H9 (cell line): Measurements from ENCODE around the gene SOX18. TPM values are rescaled to one million over a fixed set of nuclear protein-coding genes. Genes with fewer than 3 reads are reported as not detected.

Experiments used
- DNase-seq: peaks from one replicate; pipeline ENCODE4 v3.0.0-alpha.2; 2017
- H2AFZ ChIP-seq: one replicate; pipeline ENCODE4 v1.6.1; 2013; ENCODE audit warnings: mild to moderate bottlenecking, low read length, control low read depth, moderate library complexity
- H2AK5ac ChIP-seq: 2 replicates; pipeline ENCODE4 v1.6.1; 2013; ENCODE audit warnings: low read length, control low read depth, mixed read lengths; ENCODE audit not compliant: insufficient read length
- H2BK120ac ChIP-seq: one replicate; pipeline ENCODE4 v1.6.1; 2013; ENCODE audit warnings: low read depth, mild to moderate bottlenecking, low read length, control low read depth, inconsistent platforms; ENCODE audit not compliant: poor library complexity, severe bottlenecking
- H2BK12ac ChIP-seq: 2 replicates; pipeline ENCODE4 v1.6.1; 2013; ENCODE audit warnings: low read length, control low read depth, mixed read lengths, low read depth; ENCODE audit not compliant: insufficient read length
- H2BK15ac ChIP-seq: 2 replicates; pipeline ENCODE4 v1.6.1; 2013; ENCODE audit warnings: low read depth, low read length, control low read depth
- H2BK20ac ChIP-seq: one replicate; pipeline ENCODE4 v1.6.1; 2013; ENCODE audit warnings: low read depth, mild to moderate bottlenecking, low read length, control low read depth, inconsistent platforms; ENCODE audit not compliant: poor library complexity, severe bottlenecking
- H2BK5ac ChIP-seq: 2 replicates; pipeline ENCODE4 v1.6.1; 2013; ENCODE audit warnings: low read length, control low read depth, mixed read lengths; ENCODE audit not compliant: insufficient read length
- H3K14ac ChIP-seq: 2 replicates; pipeline ENCODE4 v1.6.1; 2013; ENCODE audit warnings: low read length, control low read depth; ENCODE audit not compliant: insufficient read depth
- H3K18ac ChIP-seq: 2 replicates; pipeline ENCODE4 v1.6.1; 2013; ENCODE audit warnings: low read depth, mild to moderate bottlenecking, mixed read lengths, low read length, control low read depth; ENCODE audit not compliant: insufficient read length
- H3K23ac ChIP-seq: 2 replicates; pipeline ENCODE4 v1.6.1; 2013; ENCODE audit warnings: low read length, control low read depth, mixed read lengths, low read depth; ENCODE audit not compliant: insufficient read length
- H3K23me2 ChIP-seq: 2 replicates; pipeline ENCODE4 v1.6.1; 2013; ENCODE audit warnings: low read depth, mild to moderate bottlenecking, mixed read lengths, low read length, control low read depth; ENCODE audit not compliant: insufficient read length, poor library complexity, severe bottlenecking
- H3K27ac ChIP-seq: 2 replicates; pipeline ENCODE4 v1.5.1; 2013; ENCODE audit warnings: low read length, control low read depth, mixed read lengths, low read depth; ENCODE audit not compliant: insufficient read length
- H3K27me3 ChIP-seq: 2 replicates; pipeline ENCODE4 v1.6.1; 2013; ENCODE audit warnings: low read length, control low read depth, inconsistent platforms; ENCODE audit not compliant: insufficient read depth
- H3K4ac ChIP-seq: 2 replicates; pipeline ENCODE4 v1.6.1; 2013; ENCODE audit warnings: low read depth, mild to moderate bottlenecking, control low read depth, inconsistent platforms, low read length, moderate library complexity
- H3K4me1 ChIP-seq: 2 replicates; pipeline ENCODE4 v1.6.1; 2013; ENCODE audit warnings: low read length, control low read depth, inconsistent platforms; ENCODE audit not compliant: insufficient read depth
- H3K4me2 ChIP-seq: 2 replicates; pipeline ENCODE4 v1.6.1; 2013; ENCODE audit warnings: low read length, control low read depth, mixed read lengths; ENCODE audit not compliant: insufficient read length, insufficient read depth
- H3K56ac ChIP-seq: 2 replicates; pipeline ENCODE4 v1.6.1; 2013; ENCODE audit warnings: low read depth, mild to moderate bottlenecking, mixed read lengths, low read length, control low read depth; ENCODE audit not compliant: insufficient read length
- H3K79me1 ChIP-seq: 2 replicates; pipeline ENCODE4 v1.6.1; 2013; ENCODE audit warnings: low read depth, mild to moderate bottlenecking, moderate library complexity, low read length, control low read depth, inconsistent platforms; ENCODE audit not compliant: insufficient read depth, poor library complexity, severe bottlenecking
- H3K79me2 ChIP-seq: 2 replicates; pipeline ENCODE4 v1.6.1; 2013; ENCODE audit warnings: low read length, control low read depth, inconsistent platforms; ENCODE audit not compliant: insufficient read depth
- H3K9ac ChIP-seq: 2 replicates; pipeline ENCODE4 v1.6.1; 2013; ENCODE audit warnings: low read length, control low read depth, mixed read lengths; ENCODE audit not compliant: insufficient read length; ENCODE audit errors: extremely low read depth
- H3K9me3 ChIP-seq: one replicate; pipeline ENCODE4 v1.6.1; 2013; ENCODE audit warnings: low read depth, low read length, inconsistent platforms; ENCODE audit not compliant: control insufficient read depth
- H3T11ph ChIP-seq: one replicate; pipeline ENCODE4 v1.6.1; 2013; ENCODE audit warnings: mild to moderate bottlenecking, low read length, control low read depth, inconsistent platforms
- H4K20me1 ChIP-seq: one replicate; pipeline ENCODE4 v1.6.1; 2013; ENCODE audit not compliant: control insufficient read depth, insufficient read length, insufficient read depth
- H4K5ac ChIP-seq: 2 replicates; pipeline ENCODE4 v1.6.1; 2013; ENCODE audit warnings: low read depth, mild to moderate bottlenecking, mixed read lengths, low read length, control low read depth; ENCODE audit not compliant: insufficient read length
- H4K8ac ChIP-seq: replicated peaks from 2 replicates; pipeline ENCODE4 v1.6.1; 2013; ENCODE audit warnings: low read length, control low read depth, mixed read lengths, low read depth; ENCODE audit not compliant: insufficient read length
- H4K91ac ChIP-seq: 2 replicates; pipeline ENCODE4 v1.6.1; 2013; ENCODE audit warnings: low read depth, mild to moderate bottlenecking, moderate library complexity, mixed read lengths, low read length, control low read depth; ENCODE audit not compliant: insufficient read length
- H3K27ac Mint-ChIP-seq, 3 experiments: 2 replicates in 2 of 3; 3 replicates in 1 of 3; pipeline ENCODE4 v1.8.0; 2020 to 2021; ENCODE audit warnings: mixed read lengths in 3 of 3, mild to moderate bottlenecking in 1 of 3, moderate library complexity in 1 of 3
- H3K27me3 Mint-ChIP-seq: 2 replicates; pipeline ENCODE4 v1.8.0; 2021; ENCODE audit warnings: low read depth, mild to moderate bottlenecking, moderate library complexity, mixed read lengths
- H3K36me3 Mint-ChIP-seq, 3 experiments: 2 replicates in 2 of 3; 3 replicates in 1 of 3; pipeline ENCODE4 v1.8.0; 2020 to 2021; ENCODE audit warnings: low read depth in 3 of 3, mixed read lengths in 3 of 3; ENCODE audit not compliant: insufficient read depth in 1 of 3
- H3K4me1 Mint-ChIP-seq, 2 experiments: 2 replicates each; pipeline ENCODE4 v1.8.0; 2020; ENCODE audit warnings: mixed read lengths in 2 of 2
- H3K4me3 Mint-ChIP-seq, 2 experiments: 2 replicates in 1 of 2; 3 replicates in 1 of 2; pipeline ENCODE4 v1.8.0; 2020 to 2021; ENCODE audit warnings: mild to moderate bottlenecking in 2 of 2, mixed read lengths in 2 of 2, moderate library complexity in 1 of 2
- H3K9me3 Mint-ChIP-seq, 2 experiments: 2 replicates in 1 of 2; 3 replicates in 1 of 2; pipeline ENCODE4 v1.8.0; 2020; ENCODE audit warnings: mild to moderate bottlenecking in 2 of 2, mixed read lengths in 2 of 2, moderate library complexity in 1 of 2
- WGBS: extraction: QIAGEN DNeasy Blood & Tissue Kit; methylation state at CpG from one replicate; pipeline ENCODE4 v1.1.7; 2013; ENCODE audit warnings: missing lambda C conversion rate, low lambda C conversion rate, mixed read lengths; ENCODE audit not compliant: insufficient read length; ENCODE audit errors: extremely low coverage; 5-methylcytosine and 5-hydroxymethylcytosine counted together
- total RNA-seq: library from RNA; stranded (reverse); gene quantifications from 2 replicates; pipeline ENCODE4 v1.2.1, GENCODE V29; 2021
- TF ChIP-seq, protein P1 (sequence below): fragments of 200-600 bp; sonication (generic); conservative IDR thresholded peaks from 3 replicates; pipeline ENCODE4 v1.8.0; 2021; ENCODE audit warnings: antibody characterized with exemption, mild to moderate bottlenecking

The SOX18 gene
- total RNA-seq, 1 experiment from 2014 or later = 2.0 TPM

DNA sequence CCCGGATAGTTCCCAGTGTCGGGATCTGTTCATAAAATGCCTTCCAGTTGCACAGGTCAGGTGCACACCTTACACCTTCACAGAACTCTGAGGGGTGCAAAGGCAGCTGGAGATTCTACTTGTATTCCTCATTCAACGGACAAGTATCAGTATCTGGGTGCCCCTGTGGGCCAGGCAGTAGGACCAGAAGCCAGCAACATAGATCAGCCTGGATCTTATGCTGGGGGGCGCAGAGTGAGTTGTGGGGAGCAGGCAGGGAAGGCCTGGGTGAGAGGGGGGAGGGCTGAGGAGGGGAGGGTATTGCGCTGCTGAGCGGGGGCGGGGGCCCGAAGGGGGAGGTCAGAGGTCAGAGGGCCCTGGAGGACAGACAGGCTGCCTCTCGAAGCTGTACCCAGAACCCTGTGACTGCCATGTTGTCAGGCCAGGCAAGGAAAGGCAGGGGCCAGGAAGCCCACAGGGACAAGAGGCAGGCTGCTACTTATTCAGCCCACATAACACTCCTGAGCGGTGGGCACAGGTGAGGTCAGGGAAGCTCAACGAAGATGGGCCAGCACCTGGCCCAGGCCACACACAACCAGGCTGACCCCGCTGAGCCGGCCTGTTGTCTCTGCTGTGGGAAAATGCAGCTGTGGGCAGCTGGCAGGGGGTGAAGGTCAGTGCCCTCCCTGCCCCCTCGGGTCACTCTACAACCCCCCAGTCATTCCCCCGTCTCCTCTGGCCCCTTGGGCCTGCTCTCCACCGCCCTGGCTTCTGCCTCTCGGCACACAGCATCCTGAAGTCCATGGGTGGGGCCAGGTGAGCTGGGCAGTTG lies 31.6 kb upstream of the SOX18 start:
- no CpG with 5 or more reads among the region's 17 CpGs for WGBS

More for the DNA sequence above, 31.6 kb upstream of the SOX18 start:
- no peak overlapping the region for H2BK5ac ChIP-seq
- no peak overlapping the region for H4K8ac ChIP-seq
- peaks cover 20% of the 10 kb centered on the region for H3K23me2 ChIP-seq
- Mint-ChIP-seq H3K27ac (no peak overlapping the region), H3K4me1 (peaks cover 32 to 45% of the 10 kb centered on the region in 2 experiments), H3K9me3 (peaks cover 0 to 2% of the 10 kb centered on the region in 2 experiments; a peak in 1 of 5 replicates), H3K36me3 (no peaks in the 10 kb centered on the region; a peak in 1 of 7 replicates), H3K4me3 (peak overlapping the region; percentile 67 to 85), H3K27me3 (peaks cover 51% of the 10 kb centered on the region)
- no peak overlapping the region for H3K4ac ChIP-seq
- H4K20me1 ChIP-seq = no peaks in the 10 kb centered on the region
- no peaks in the 10 kb centered on the region for H3K79me2 ChIP-seq
- no peaks in the 10 kb centered on the region; the same call in 1 of the 2 replicates for H3K4me1 ChIP-seq
- TF ChIP-seq, protein P1, sequence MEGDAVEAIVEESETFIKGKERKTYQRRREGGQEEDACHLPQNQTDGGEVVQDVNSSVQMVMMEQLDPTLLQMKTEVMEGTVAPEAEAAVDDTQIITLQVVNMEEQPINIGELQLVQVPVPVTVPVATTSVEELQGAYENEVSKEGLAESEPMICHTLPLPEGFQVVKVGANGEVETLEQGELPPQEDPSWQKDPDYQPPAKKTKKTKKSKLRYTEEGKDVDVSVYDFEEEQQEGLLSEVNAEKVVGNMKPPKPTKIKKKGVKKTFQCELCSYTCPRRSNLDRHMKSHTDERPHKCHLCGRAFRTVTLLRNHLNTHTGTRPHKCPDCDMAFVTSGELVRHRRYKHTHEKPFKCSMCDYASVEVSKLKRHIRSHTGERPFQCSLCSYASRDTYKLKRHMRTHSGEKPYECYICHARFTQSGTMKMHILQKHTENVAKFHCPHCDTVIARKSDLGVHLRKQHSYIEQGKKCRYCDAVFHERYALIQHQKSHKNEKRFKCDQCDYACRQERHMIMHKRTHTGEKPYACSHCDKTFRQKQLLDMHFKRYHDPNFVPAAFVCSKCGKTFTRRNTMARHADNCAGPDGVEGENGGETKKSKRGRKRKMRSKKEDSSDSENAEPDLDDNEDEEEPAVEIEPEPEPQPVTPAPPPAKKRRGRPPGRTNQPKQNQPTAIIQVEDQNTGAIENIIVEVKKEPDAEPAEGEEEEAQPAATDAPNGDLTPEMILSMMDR = no peak
- no peak overlapping the region for H2BK120ac ChIP-seq
- H3K56ac ChIP-seq = no peak overlapping the region
- H4K91ac ChIP-seq = no peak overlapping the region
- H3K14ac ChIP-seq = no peak overlapping the region
- no peaks in the 10 kb centered on the region for H3K9me3 ChIP-seq
- H3K79me1 ChIP-seq = no peaks in the 10 kb centered on the region
- H3K27me3 ChIP-seq = peaks cover 5% of the 10 kb centered on the region; the same call in 1 of the 2 replicates
- no peak overlapping the region for H3T11ph ChIP-seq
- DNase-seq = no peak
- H3K4me2 ChIP-seq = peak overlapping the region; percentile 62
- H2BK12ac ChIP-seq = no peak overlapping the region
- H3K18ac ChIP-seq = no peak overlapping the region
- no peak overlapping the region for H2AFZ ChIP-seq
- no peak overlapping the region for H2AK5ac ChIP-seq
- H3K9ac ChIP-seq = no peak overlapping the region
- H2BK15ac ChIP-seq = no peak overlapping the region
- no peak overlapping the region for H3K23ac ChIP-seq
- no peak overlapping the region for H3K27ac ChIP-seq
- no peak overlapping the region for H2BK20ac ChIP-seq
- H4K5ac ChIP-seq = no peak overlapping the region
